HepG2 (cell line): ENCODE results near the gene PXYLP1. TPM values are rescaled to one million over a fixed set of nuclear protein-coding genes. Genes with fewer than 3 reads are reported as not detected.

ENCODE experiments used
- ATAC-seq: fragments of 200-7000 bp; cut with Tn5 transposase; 3 replicates; pipeline ENCODE4 v1.9.1; 2020; ENCODE audit warnings: mild to moderate bottlenecking, moderate library complexity
- BruUV-seq: library from RNA; stranded (reverse); fragments of 400-500 nt; replicated peaks from 2 replicates; lab custom pipeline; 2021; lab: Mats Ljungman, UMichigan
- CTCF ChIA-PET: fragments of 300-600 bp; formaldehyde crosslinking; extraction: SDS; loops from one replicate; lab custom pipeline; 2021; ENCODE audit warnings: low total read pairs, inconsistent platforms, low intra/inter-chr PET ratio; lab: Yijun Ruan, JAX
- POLR2A ChIA-PET: fragments of 350-600 bp; sonication (Branson Sonifier 250); formaldehyde crosslinking; loops from one replicate; lab custom pipeline; 2020; ENCODE audit warnings: antibody characterized with exemption, inconsistent platforms; lab: Yijun Ruan, JAX
- DNase-seq: peaks from one replicate; pipeline ENCODE4 v3.0.0-alpha.2; 2015; ENCODE audit warnings: low spot score
- FAIRE-seq: peaks from 3 replicates; lab custom pipeline; 2011; peaks lifted over from hg19 to GRCh38; lab: Jason Lieb, UNC
- H2AFZ ChIP-seq: one replicate; pipeline ENCODE4 v1.6.1; 2011; ENCODE audit warnings: low read length, inconsistent platforms
- H3K27ac ChIP-seq: fragments of 300-600 bp; 3 replicates; pipeline ENCODE4 v1.8.0; 2011; ENCODE audit warnings: mixed run types, mild to moderate bottlenecking, mixed read lengths, low read length, inconsistent platforms; ENCODE audit not compliant: insufficient read depth; ENCODE audit errors: extremely low read length
- H3K27me3 ChIP-seq, 2 experiments: fragments of 200-600 bp in 1 of 2; 2 replicates in 1 of 2; 3 replicates in 1 of 2; pipeline versions ENCODE4 v1.6.0 to v1.8.0; 2011; ENCODE audit warnings: low read length in 2 of 2, mild to moderate bottlenecking in 2 of 2, moderate library complexity in 2 of 2, inconsistent platforms in 1 of 2; ENCODE audit not compliant: insufficient read depth in 2 of 2, control insufficient read depth in 1 of 2
- H3K36me3 ChIP-seq, 2 experiments: fragments of 200-600 bp in 1 of 2; replicated peaks in 1 of 2; 2 replicates in 1 of 2; 3 replicates in 1 of 2; pipeline versions ENCODE4 v1.5.1 to v1.8.0; 2011; ENCODE audit warnings: low read length in 2 of 2, inconsistent platforms in 1 of 2; ENCODE audit not compliant: insufficient read depth in 2 of 2, control insufficient read depth in 1 of 2
- H3K4me1 ChIP-seq: 2 replicates; pipeline ENCODE4 v1.5.1; 2012; ENCODE audit warnings: low read length, inconsistent platforms; ENCODE audit not compliant: insufficient read depth
- H3K4me2 ChIP-seq: 2 replicates; pipeline ENCODE4 v1.6.0; 2011; ENCODE audit warnings: low read depth, low read length, inconsistent platforms
- H3K4me3 ChIP-seq, 3 experiments: fragments of 200-600 bp in 1 of 3; sonication (generic), shearing (Covaris generic) in 1 of 3; replicated peaks in 1 of 3; 2 replicates each; pipeline ENCODE4 v1.5.1; 2011 to 2016; ENCODE audit warnings: low read length in 3 of 3, inconsistent platforms in 2 of 3, low read depth in 2 of 3, mild to moderate bottlenecking in 2 of 3, control low read depth in 1 of 3, mixed read lengths in 1 of 3; ENCODE audit not compliant: insufficient read depth in 1 of 3
- H3K79me2 ChIP-seq: one replicate; pipeline ENCODE4 v1.6.1; 2011; ENCODE audit warnings: low read length, inconsistent platforms; ENCODE audit not compliant: insufficient read depth
- H3K9ac ChIP-seq: 2 replicates; pipeline ENCODE4 v1.6.0; 2011; ENCODE audit warnings: mild to moderate bottlenecking, low read depth, low read length, inconsistent platforms; ENCODE audit not compliant: insufficient read depth
- H3K9me3 ChIP-seq: 2 replicates; pipeline ENCODE4 v1.5.1; 2012; ENCODE audit warnings: mild to moderate bottlenecking, low read length
- H4K20me1 ChIP-seq: 2 replicates; pipeline ENCODE4 v1.6.0; 2011; ENCODE audit warnings: inconsistent platforms, mild to moderate bottlenecking, low read length, moderate library complexity; ENCODE audit not compliant: insufficient read depth
- ARHGAP35 ChIP-seq: sonication (generic); formaldehyde crosslinking; IDR thresholded peaks from 2 replicates; pipeline ENCODE4 v1.9.0; 2022; ENCODE audit warnings: mild to moderate bottlenecking, inconsistent platforms, moderate library complexity, missing genetic modification reagents, borderline replicate concordance
- CEBPB ChIP-seq: IDR thresholded peaks from 2 replicates; pipeline ENCODE4 v1.6.1; 2011; ENCODE audit warnings: low read depth, low read length, improper control_type of control experiment, borderline replicate concordance
- NONO ChIP-seq, 2 experiments: fragments of 450-650 bp in 1 of 2; sonication (generic) in 1 of 2; formaldehyde crosslinking in 1 of 2; IDR thresholded peaks in 1 of 2; conservative IDR thresholded peaks in 1 of 2; 2 replicates each; pipeline versions ENCODE4 v1.6.1 to v1.8.0; 2017 to 2022; ENCODE audit warnings: mild to moderate bottlenecking in 1 of 2, missing genetic modification reagents in 1 of 2, moderate library complexity in 1 of 2
- PRDM10 ChIP-seq: sonication (generic); formaldehyde crosslinking; IDR thresholded peaks from 2 replicates; pipeline ENCODE4 v1.4.0; 2020; ENCODE audit warnings: low read depth, missing genetic modification reagents
- RFX3 ChIP-seq: IDR thresholded peaks from 2 replicates; pipeline ENCODE4 v1.6.1; 2016; ENCODE audit warnings: missing biosample characterization, missing genetic modification reagents
- RFXANK ChIP-seq: IDR thresholded peaks from 2 replicates; pipeline ENCODE4 v1.6.1; 2016
- SYNCRIP ChIP-seq: fragments of 200-400 bp; formaldehyde crosslinking; IDR thresholded peaks from 2 replicates; pipeline ENCODE4 v1.6.1; 2018; ENCODE audit warnings: mild to moderate bottlenecking, low read depth, low read length; ENCODE audit not compliant: insufficient read depth
- ZBTB34 ChIP-seq: sonication (generic); formaldehyde crosslinking; IDR thresholded peaks from 2 replicates; pipeline ENCODE4 v1.8.0; 2022; ENCODE audit warnings: mild to moderate bottlenecking, missing genetic modification reagents
- ZNF317 ChIP-seq: sonication (generic); formaldehyde crosslinking; IDR thresholded peaks from 2 replicates; pipeline ENCODE4 v1.5.0; 2020; ENCODE audit warnings: mild to moderate bottlenecking, missing genetic modification reagents
- ZNF672 ChIP-seq: sonication (generic); formaldehyde crosslinking; IDR thresholded peaks from 2 replicates; pipeline ENCODE4 v1.8.1; 2022; ENCODE audit warnings: missing genetic modification reagents
- ZNF772 ChIP-seq: sonication (generic); formaldehyde crosslinking; IDR thresholded peaks from 2 replicates; pipeline ENCODE4 v1.5.0; 2020; ENCODE audit warnings: mild to moderate bottlenecking, missing genetic modification reagents
- ZSCAN20 ChIP-seq: sonication (generic); formaldehyde crosslinking; IDR thresholded peaks from 2 replicates; pipeline ENCODE4 v1.4.0; 2020; ENCODE audit warnings: missing genetic modification reagents, mild to moderate bottlenecking, borderline replicate concordance
- WGBS: methylation state at CpG from one replicate; pipeline ENCODE4 v1.1.6; 2017; ENCODE audit warnings: low lambda C conversion rate; 5-methylcytosine and 5-hydroxymethylcytosine counted together
- in situ Hi-C: cut with HindIII; loops from 2 replicates; pipeline ENCODE4 v1.10.0; 2017; ENCODE audit warnings: low pct_unique_long_range_greater_than_20kb; ENCODE audit not compliant: extremely low pct_ligation_motif_present
- intact Hi-C: fragments of 100-400 bp; cut with micrococcal nuclease; formaldehyde crosslinking; loops from one replicate; pipeline ENCODE4 v1.10.0; 2022; ENCODE audit not compliant: unreplicated experiment
- polyA plus RNA-seq, 8 experiments: library from polyadenylated mRNA; depleted of rRNA in 3 of 8; stranded (reverse) in 7 of 8; unstranded in 1 of 8; fragments of >200 nt; fragmentation: Illumina TruSeq in 4 of 8; extraction: Trizol in 4 of 8; gene quantifications; 2 replicates each; pipeline versions ENCODE4 v1.2.1 to v1.2.3, GENCODE V29; 2011 to 2016; ENCODE audit warnings: low read depth in 4 of 8, missing spikeins in 1 of 8, mixed read lengths in 1 of 8; ENCODE audit not compliant: insufficient read depth in 1 of 8
- total RNA-seq, 5 experiments: library from RNA; depleted of rRNA; stranded (reverse); fragments of >200 nt; fragmentation: Illumina TruSeq; extraction: Trizol; gene quantifications; 2 replicates each; pipeline ENCODE4 v1.2.3, GENCODE V29; 2016; ENCODE audit warnings: low read depth in 1 of 5

PXYLP1 gene
- total and polyA plus RNA-seq, 2 of the 13 experiments (the other 11 are each of a cell fraction or from before 2014, with no cell fraction given): 4.9 to 8.1 TPM

GRCh38 chr3:141223673-141224166, 7.9 kb upstream of the PXYLP1 start:
- BruUV-seq: no TSS peak
- in situ Hi-C loops: no loop called here
- DNase-seq (no peak), ATAC-seq (no peak), FAIRE-seq (no peak)
- Histone ChIP-seq H3K27me3 (peaks cover 0 to 5% of the 10 kb centered on the region in 2 experiments; a peak in 1 of 5 replicates), H3K9ac (no peak overlapping the region), H3K79me2 (no peaks in the 10 kb centered on the region), H3K4me2 (no peak overlapping the region), H3K4me1 (peaks cover 6% of the 10 kb centered on the region), H3K4me3 (no peak overlapping the region), H3K9me3 (peaks cover 10% of the 10 kb centered on the region; the same call in 1 of the 2 replicates), H3K27ac (no peak overlapping the region), H4K20me1 (no peaks in the 10 kb centered on the region), H3K36me3 (no peaks in the 10 kb centered on the region), H2AFZ (no peak overlapping the region)
- 20% methylated on average over 2 of the region's 2 CpGs for WGBS
- intact Hi-C loops: no loop called here
- ChIA-PET POLR2A (no interaction called here), CTCF (no interaction called here)
- TF ChIP-seq ZNF317 (CRISPR knock-in tag) (peak; percentile 97), ZBTB34 (CRISPR knock-in tag) (no peak)

GRCh38 chr3:141225939-141226338, 5.7 kb upstream of the PXYLP1 start:
- in situ Hi-C loops (no loop called here), intact Hi-C loops (no loop called here)
- DNase-seq (no peak), FAIRE-seq (no peak), ATAC-seq (no peak)
- Histone ChIP-seq H3K36me3 (no peaks in the 10 kb centered on the region), H3K27ac (no peak overlapping the region), H3K4me2 (no peak overlapping the region), H3K27me3 (peaks cover 0 to 11% of the 10 kb centered on the region in 2 experiments; a peak in 1 of 5 replicates), H3K9ac (no peak overlapping the region), H3K9me3 (peaks cover 10% of the 10 kb centered on the region; the same call in 1 of the 2 replicates), H4K20me1 (no peaks in the 10 kb centered on the region), H2AFZ (no peak overlapping the region), H3K79me2 (no peaks in the 10 kb centered on the region), H3K4me3 (no peak overlapping the region), H3K4me1 (peaks cover 27% of the 10 kb centered on the region)
- ChIA-PET CTCF (no interaction called here), POLR2A (no interaction called here)
- no TSS peak for BruUV-seq
- TF ChIP-seq NONO (IDR thresholded peaks at IDR 0.05) (no peak), NONO (CRISPR knock-in tag; conservative IDR thresholded peaks at IDR 0.05) (no peak), RFX3 (no peak), ZBTB34 (CRISPR knock-in tag) (no peak), ZNF672 (CRISPR knock-in tag) (no peak), SYNCRIP (no peak), ZNF772 (CRISPR knock-in tag) (no peak), PRDM10 (CRISPR knock-in tag) (no peak), ZSCAN20 (CRISPR knock-in tag) (no peak), ARHGAP35 (CRISPR knock-in tag) (no peak), CEBPB (no peak), RFXANK (no peak)
